GM10248 (cell line): Measurements from ENCODE around the gene EXO1.

Experiments
- CTCF ChIA-PET: fragments of 300-600 bp; sonication (Branson Sonifier 250); formaldehyde crosslinking; extraction: SDS; loops from one replicate; lab custom pipeline; 2021; ENCODE audit warnings: antibody characterized with exemption; lab: Yijun Ruan, JAX
- POLR2A ChIA-PET: fragments of 350-650 bp; sonication (Branson Sonifier 250); formaldehyde crosslinking; extraction: SDS; loops from one replicate; lab custom pipeline; 2020; ENCODE audit warnings: antibody characterized with exemption; lab: Yijun Ruan, JAX
- DNase-seq: peaks from one replicate; pipeline ENCODE4 v3.0.0; 2012; ENCODE audit errors: extremely low spot score
- TF ChIP-seq, protein P1 (sequence below): IDR thresholded peaks from 2 replicates; pipeline ENCODE4 v1.5.1; 2012; ENCODE audit warnings: mild to moderate bottlenecking, low read depth; ENCODE audit errors: extremely low read depth, missing control alignments, control extremely low read depth

The EXO1 gene

GRCh38 chr1:241900381-241900780 lies 52.4 kb downstream of the EXO1 start:
- ChIA-PET CTCF (interaction anchor here (1.0 to 1.1 kb wide), 2 partner anchors 18 to 23 kb away, joined by 3 to 4 read pairs; no protein-coding TSS in a partner anchor), POLR2A (no interaction called here)
- no peak for DNase-seq
- TF ChIP-seq, protein P1, sequence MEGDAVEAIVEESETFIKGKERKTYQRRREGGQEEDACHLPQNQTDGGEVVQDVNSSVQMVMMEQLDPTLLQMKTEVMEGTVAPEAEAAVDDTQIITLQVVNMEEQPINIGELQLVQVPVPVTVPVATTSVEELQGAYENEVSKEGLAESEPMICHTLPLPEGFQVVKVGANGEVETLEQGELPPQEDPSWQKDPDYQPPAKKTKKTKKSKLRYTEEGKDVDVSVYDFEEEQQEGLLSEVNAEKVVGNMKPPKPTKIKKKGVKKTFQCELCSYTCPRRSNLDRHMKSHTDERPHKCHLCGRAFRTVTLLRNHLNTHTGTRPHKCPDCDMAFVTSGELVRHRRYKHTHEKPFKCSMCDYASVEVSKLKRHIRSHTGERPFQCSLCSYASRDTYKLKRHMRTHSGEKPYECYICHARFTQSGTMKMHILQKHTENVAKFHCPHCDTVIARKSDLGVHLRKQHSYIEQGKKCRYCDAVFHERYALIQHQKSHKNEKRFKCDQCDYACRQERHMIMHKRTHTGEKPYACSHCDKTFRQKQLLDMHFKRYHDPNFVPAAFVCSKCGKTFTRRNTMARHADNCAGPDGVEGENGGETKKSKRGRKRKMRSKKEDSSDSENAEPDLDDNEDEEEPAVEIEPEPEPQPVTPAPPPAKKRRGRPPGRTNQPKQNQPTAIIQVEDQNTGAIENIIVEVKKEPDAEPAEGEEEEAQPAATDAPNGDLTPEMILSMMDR, result no peak

DNA sequence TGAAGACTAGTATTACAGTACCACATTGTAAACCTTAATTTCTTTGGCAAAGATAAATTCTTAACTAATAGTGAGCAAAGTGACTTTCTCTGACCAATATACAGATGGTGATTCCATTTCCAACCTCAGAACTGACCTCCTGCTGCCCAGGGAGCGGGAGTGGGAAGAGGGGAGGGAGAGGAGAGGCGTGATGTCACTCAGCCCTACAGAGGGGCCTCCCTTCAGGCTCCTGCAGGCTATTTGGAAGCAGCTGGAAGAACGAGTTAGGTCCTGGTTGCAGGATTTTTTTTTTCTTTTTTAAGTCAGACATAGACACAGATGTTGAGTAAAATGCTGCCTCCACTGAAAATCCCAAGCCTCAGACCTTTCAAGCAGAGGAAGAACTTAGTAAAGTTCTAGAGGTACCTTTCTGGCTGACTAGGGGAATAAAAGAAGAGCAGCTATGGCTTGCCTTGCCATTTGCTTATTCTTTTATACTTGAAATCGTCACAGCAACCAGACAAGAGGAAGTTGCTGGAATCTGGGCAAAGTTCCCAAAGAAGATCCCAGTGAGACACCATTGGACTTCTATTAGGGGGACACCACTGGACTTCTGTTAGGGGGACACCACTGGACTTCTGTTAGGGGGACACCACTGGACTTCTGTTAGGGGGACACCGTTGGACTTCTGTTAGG lies 54.5 kb downstream of the EXO1 start:
- CTCF ChIA-PET, result no interaction called here
- POLR2A ChIA-PET, result no interaction called here
- TF ChIP-seq, protein P1, result no peak
- DNase-seq, result no peak

DNA sequence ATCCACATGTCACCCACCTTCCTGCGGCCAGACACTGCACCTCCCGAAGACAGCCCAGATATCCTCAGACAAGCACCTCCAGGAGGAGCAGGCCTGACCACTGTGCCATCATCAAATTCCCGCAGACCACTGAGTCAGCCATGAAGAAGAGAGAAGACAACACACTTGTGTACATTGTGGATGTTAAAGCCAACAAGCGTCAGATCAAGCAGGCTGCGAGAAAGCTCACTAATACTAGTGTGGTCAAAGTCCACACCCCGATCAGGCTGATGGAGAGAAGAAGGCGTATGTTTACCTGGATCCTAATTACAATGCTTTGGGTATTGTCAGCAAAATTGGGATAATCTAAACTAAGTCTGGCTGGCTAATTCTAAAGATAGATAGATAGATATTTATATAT lies 68.2 kb downstream of the EXO1 start:
- ChIA-PET POLR2A (no interaction called here), CTCF (interaction anchor here (1.1 kb wide), 1 partner anchor 20 kb away, joined by 3 read pairs; no protein-coding TSS in a partner anchor)
- DNase-seq, result no peak
- TF ChIP-seq, protein P1, result no peak

GRCh38 chr1:241917487-241917886 lies 69.5 kb downstream of the EXO1 start:
- TF ChIP-seq, protein P1, result no peak
- ChIA-PET POLR2A (no interaction called here), CTCF (interaction anchor here (1.3 kb wide), 1 partner anchor 17 kb away, joined by 4 read pairs; no protein-coding TSS in a partner anchor)
- no peak for DNase-seq

- ChIA-PET CTCF (interaction anchor here (1.3 kb wide), 1 partner anchor 18 kb away, joined by 4 read pairs; no protein-coding TSS in a partner anchor), POLR2A (no interaction called here)
- TF ChIP-seq, protein P1, result no peak
- DNase-seq, result no peak
These were observed 70.9 kb downstream of the EXO1 start for GRCh38 chr1:241918879-241919278.

DNA sequence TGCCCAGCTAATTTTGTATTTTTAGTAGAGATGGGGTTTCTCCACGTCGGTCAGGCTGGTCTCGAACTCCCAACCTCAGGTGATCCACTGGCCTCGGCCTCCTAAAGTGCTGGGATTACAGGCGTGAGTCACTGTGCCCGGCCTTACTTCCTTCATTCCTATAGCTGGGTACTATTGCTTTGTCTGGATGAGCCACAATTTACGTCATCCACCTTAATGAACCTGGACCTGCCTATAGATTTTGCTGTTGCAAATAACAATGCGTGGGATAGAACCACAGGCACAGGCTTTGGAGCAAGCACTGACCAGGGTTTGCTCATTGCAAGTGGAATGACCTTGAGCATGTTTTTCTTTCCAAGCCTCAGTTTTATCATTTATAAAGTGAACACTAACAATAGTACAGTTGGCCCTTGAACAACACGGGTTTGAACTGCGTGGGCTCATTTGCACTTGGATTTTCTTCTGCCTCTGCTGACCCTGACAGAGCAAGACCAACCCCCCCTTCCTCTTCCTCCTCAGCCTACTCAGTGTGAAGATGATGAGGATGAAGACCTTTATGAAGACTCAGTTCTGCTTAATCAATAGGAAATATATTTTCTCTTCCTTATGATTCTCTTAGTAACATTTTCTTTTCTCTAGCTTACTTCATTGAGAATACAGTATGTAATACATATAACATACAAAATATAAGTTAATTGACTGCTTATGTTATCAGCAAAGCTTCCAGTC lies 76.2 kb downstream of the EXO1 start:
- DNase-seq, result no peak
- CTCF ChIA-PET, result no interaction called here
- TF ChIP-seq, protein P1, result no peak
- POLR2A ChIA-PET, result no interaction called here
